ENCODE data around the gene ZDHHC14.

Gene ZDHHC14

GRCh38 chr6:157493173-157493572 is 112.2 kb downstream of the ZDHHC14 start:
- H3K27me3 ChIP-seq (ENCODE audit: insufficient read depth, low read depth, severe bottlenecking), result no peaks in the 10 kb centered on the region
- no peak overlapping the region for H3K4me3 ChIP-seq (ENCODE audit: low read depth, low read length)
- DNase-seq, result no peak
- no peaks in the 10 kb centered on the region for H3K36me3 ChIP-seq
- no peak for TF ChIP-seq CTCF (IDR thresholded peaks at IDR 0.05; ENCODE audit: low read depth, low read length)
- H3K27ac ChIP-seq, result no peak overlapping the region
- H3K9me3 ChIP-seq (ENCODE audit: severe bottlenecking), result no peaks in the 10 kb centered on the region

- H3K4me3 ChIP-seq (ENCODE audit: low read depth, low read length), result no peak overlapping the region
- no peak for DNase-seq
- no peaks in the 10 kb centered on the region for H3K9me3 ChIP-seq (ENCODE audit: severe bottlenecking)
- H3K27me3 ChIP-seq (ENCODE audit: insufficient read depth, low read depth, severe bottlenecking), result no peaks in the 10 kb centered on the region
- H3K27ac ChIP-seq, result no peak overlapping the region
- no peak for TF ChIP-seq CTCF (IDR thresholded peaks at IDR 0.05; ENCODE audit: low read depth, low read length)
- H3K36me3 ChIP-seq, result no peaks in the 10 kb centered on the region
Observed at GRCh38 chr6:157493576-157493975, 112.6 kb downstream of the ZDHHC14 start.

- Histone ChIP-seq H3K27me3 (ENCODE audit: insufficient read depth, low read depth, severe bottlenecking) (no peaks in the 10 kb centered on the region), H3K36me3 (no peaks in the 10 kb centered on the region), H3K9me3 (ENCODE audit: severe bottlenecking) (no peaks in the 10 kb centered on the region), H3K27ac (no peak overlapping the region), H3K4me3 (ENCODE audit: low read depth, low read length) (no peak overlapping the region)
- TF ChIP-seq CTCF (IDR thresholded peaks at IDR 0.05; ENCODE audit: low read depth, low read length), result no peak
- DNase-seq, result no peak
Observed at GRCh38 chr6:157494132-157494710, 113.2 kb downstream of the ZDHHC14 start.

GRCh38 chr6:157496534-157497095 is 115.6 kb downstream of the ZDHHC14 start:
- TF ChIP-seq CTCF (IDR thresholded peaks at IDR 0.05; ENCODE audit: low read depth, low read length), result no peak
- DNase-seq, result no peak
- Histone ChIP-seq H3K27ac (no peak overlapping the region), H3K27me3 (ENCODE audit: insufficient read depth, low read depth, severe bottlenecking) (no peaks in the 10 kb centered on the region), H3K36me3 (no peaks in the 10 kb centered on the region), H3K9me3 (ENCODE audit: severe bottlenecking) (no peaks in the 10 kb centered on the region), H3K4me3 (ENCODE audit: low read depth, low read length) (no peak overlapping the region)

- Histone ChIP-seq H3K36me3 (no peaks in the 10 kb centered on the region), H3K27me3 (ENCODE audit: insufficient read depth, low read depth, severe bottlenecking) (no peaks in the 10 kb centered on the region), H3K4me3 (ENCODE audit: low read depth, low read length) (no peak overlapping the region), H3K27ac (no peak overlapping the region), H3K9me3 (ENCODE audit: severe bottlenecking) (no peaks in the 10 kb centered on the region)
- DNase-seq, result no peak
- no peak for TF ChIP-seq CTCF (IDR thresholded peaks at IDR 0.05; ENCODE audit: low read depth, low read length)
Observed at GRCh38 chr6:157497579-157497978, 116.6 kb downstream of the ZDHHC14 start.

GRCh38 chr6:157498817-157499216 is 117.8 kb downstream of the ZDHHC14 start:
- H3K9me3 ChIP-seq (ENCODE audit: severe bottlenecking), result no peaks in the 10 kb centered on the region
- H3K27me3 ChIP-seq (ENCODE audit: insufficient read depth, low read depth, severe bottlenecking), result no peaks in the 10 kb centered on the region
- no peak for DNase-seq
- H3K4me3 ChIP-seq (ENCODE audit: low read depth, low read length), result no peak overlapping the region
- no peak for TF ChIP-seq CTCF (IDR thresholded peaks at IDR 0.05; ENCODE audit: low read depth, low read length)
- no peaks in the 10 kb centered on the region for H3K36me3 ChIP-seq
- no peak overlapping the region for H3K27ac ChIP-seq
